ENCODE measurements around the gene MYO1B. TPM values are rescaled to one million over a fixed set of nuclear protein-coding genes. Genes with fewer than 3 reads are reported as not detected.
A peak's percentile ranks its signal among the peaks of the same experiment; 100 is the strongest.

The MYO1B gene
- polyA plus RNA-seq, 3 donors: 0.01 TPM; not detected in 2

DNA sequence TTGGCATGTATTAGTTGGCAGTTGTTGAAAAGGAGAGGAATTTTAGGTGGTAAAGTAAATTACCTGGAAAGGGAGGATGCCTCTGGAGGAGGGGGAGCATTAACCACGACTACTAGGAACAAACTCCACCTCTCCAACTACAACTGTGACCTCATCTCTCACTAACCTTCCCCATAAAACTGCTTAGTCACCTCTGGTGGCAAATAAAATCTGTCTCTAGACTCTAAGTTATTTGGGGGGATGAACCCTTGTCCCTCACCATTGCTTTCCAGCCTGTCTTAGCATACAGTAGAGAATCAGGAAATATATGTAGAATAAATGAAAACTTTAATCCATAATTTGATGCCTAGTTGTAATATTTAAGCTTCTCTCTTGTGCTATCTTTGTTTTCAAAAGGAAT is 27.6 kb upstream of the MYO1B start:
- no peak overlapping the region for H3K4me3 ChIP-seq (replicated peaks in 1 of 3; ENCODE audit: low read depth in 2 of 3, low read length in 3 of 3)
- peaks cover 0 to 2% (median 0%) of the 10 kb centered on the region in 7 donors for H3K9me3 Mint-ChIP-seq
- no peak overlapping the region for H2AFZ ChIP-seq (ENCODE audit: insufficient read depth, low read depth, low read length, poor library complexity, severe bottlenecking)
- H3K4me1 Mint-ChIP-seq: no peaks in the 10 kb centered on the region
- H3K36me3 Mint-ChIP-seq: no peaks in the 10 kb centered on the region
- no peak overlapping the region for H3K27ac ChIP-seq (ENCODE audit: low read depth in 1 of 2, low read length in 2 of 2)
- H3K4me3 Mint-ChIP-seq: no peak overlapping the region
- TF ChIP-seq, protein P1, sequence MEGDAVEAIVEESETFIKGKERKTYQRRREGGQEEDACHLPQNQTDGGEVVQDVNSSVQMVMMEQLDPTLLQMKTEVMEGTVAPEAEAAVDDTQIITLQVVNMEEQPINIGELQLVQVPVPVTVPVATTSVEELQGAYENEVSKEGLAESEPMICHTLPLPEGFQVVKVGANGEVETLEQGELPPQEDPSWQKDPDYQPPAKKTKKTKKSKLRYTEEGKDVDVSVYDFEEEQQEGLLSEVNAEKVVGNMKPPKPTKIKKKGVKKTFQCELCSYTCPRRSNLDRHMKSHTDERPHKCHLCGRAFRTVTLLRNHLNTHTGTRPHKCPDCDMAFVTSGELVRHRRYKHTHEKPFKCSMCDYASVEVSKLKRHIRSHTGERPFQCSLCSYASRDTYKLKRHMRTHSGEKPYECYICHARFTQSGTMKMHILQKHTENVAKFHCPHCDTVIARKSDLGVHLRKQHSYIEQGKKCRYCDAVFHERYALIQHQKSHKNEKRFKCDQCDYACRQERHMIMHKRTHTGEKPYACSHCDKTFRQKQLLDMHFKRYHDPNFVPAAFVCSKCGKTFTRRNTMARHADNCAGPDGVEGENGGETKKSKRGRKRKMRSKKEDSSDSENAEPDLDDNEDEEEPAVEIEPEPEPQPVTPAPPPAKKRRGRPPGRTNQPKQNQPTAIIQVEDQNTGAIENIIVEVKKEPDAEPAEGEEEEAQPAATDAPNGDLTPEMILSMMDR (IDR thresholded peaks at IDR 0.05): no peak
- no peaks in the 10 kb centered on the region for H3K9me3 ChIP-seq (replicated peaks in 1 of 2; ENCODE audit: control insufficient read depth in 1 of 2, insufficient read depth in 1 of 2, low read length in 2 of 2)
- H3K27me3 Mint-ChIP-seq (ENCODE audit: low read depth in 3 of 3): peaks cover 0 to 1% (median 0%) of the 10 kb centered on the region in 3 donors
- H3K27ac Mint-ChIP-seq: no peak overlapping the region
- H3K9ac ChIP-seq (ENCODE audit: insufficient read depth, low read length, poor library complexity, severe bottlenecking): no peak overlapping the region
- no peak overlapping the region for H3K4me2 ChIP-seq (replicated peaks; ENCODE audit: extremely low read depth, low read length, poor library complexity, severe bottlenecking)
- H3K36me3 ChIP-seq (replicated peaks in 1 of 2; ENCODE audit: control insufficient read depth in 1 of 2, insufficient read depth in 2 of 2, low read length in 2 of 2): no peaks in the 10 kb centered on the region
- WGBS (ENCODE audit: insufficient coverage): no CpG with 5 or more reads among the region's 1 CpG
- intact Hi-C loops (cut with micrococcal nuclease): no loop called here
- DNase-seq: no peak
- H3K27me3 ChIP-seq (ENCODE audit: control insufficient read depth in 2 of 2, insufficient read depth in 2 of 2, low read length in 2 of 2): no peaks in the 10 kb centered on the region
- H3K79me2 ChIP-seq (ENCODE audit: insufficient read depth, low read length): no peaks in the 10 kb centered on the region
- no peaks in the 10 kb centered on the region for H4K20me1 ChIP-seq (ENCODE audit: insufficient read depth, low read length)
- no peaks in the 10 kb centered on the region for H3K4me1 ChIP-seq (ENCODE audit: control insufficient read depth in 1 of 2, insufficient read depth in 2 of 2, low read length in 2 of 2)

DNA sequence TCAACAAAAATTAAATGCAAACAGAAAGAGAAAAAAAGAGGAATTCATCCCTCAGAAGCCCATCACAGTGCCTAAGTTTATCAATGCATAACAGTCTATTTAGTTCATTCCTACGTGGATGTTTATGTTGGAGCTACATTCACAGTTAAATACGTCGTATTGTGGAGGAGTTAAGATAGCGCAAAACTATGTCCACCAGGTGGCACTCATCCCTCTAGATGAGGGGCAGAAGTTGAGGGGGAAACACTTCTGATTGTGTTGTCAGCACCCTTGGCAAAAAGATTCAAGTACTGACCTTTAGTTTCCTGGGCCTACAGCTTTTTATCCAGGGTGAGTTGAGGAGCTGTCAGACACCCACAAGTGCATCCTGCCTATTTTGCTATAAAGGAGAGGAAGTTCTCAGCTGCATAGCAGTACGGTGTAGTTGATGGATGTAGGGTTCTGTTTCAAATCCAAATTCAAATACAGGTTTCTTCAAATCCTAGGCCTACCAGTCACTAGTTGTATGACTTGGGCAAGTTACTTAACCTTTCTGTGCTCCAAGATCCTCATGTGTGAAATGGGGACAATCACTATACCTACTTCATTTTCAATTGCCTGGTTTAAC is 26.8 kb upstream of the MYO1B start:
- Histone ChIP-seq H3K79me2 (ENCODE audit: insufficient read depth, low read length) (no peaks in the 10 kb centered on the region), H3K4me3 (replicated peaks in 1 of 3; ENCODE audit: low read depth in 2 of 3, low read length in 3 of 3) (no peak overlapping the region), H3K27ac (ENCODE audit: low read depth in 1 of 2, low read length in 2 of 2) (no peak overlapping the region), H4K20me1 (ENCODE audit: insufficient read depth, low read length) (no peaks in the 10 kb centered on the region), H3K36me3 (replicated peaks in 1 of 2; ENCODE audit: control insufficient read depth in 1 of 2, insufficient read depth in 2 of 2, low read length in 2 of 2) (no peaks in the 10 kb centered on the region), H2AFZ (ENCODE audit: insufficient read depth, low read depth, low read length, poor library complexity, severe bottlenecking) (no peak overlapping the region), H3K4me2 (replicated peaks; ENCODE audit: extremely low read depth, low read length, poor library complexity, severe bottlenecking) (no peak overlapping the region), H3K9me3 (replicated peaks in 1 of 2; ENCODE audit: control insufficient read depth in 1 of 2, insufficient read depth in 1 of 2, low read length in 2 of 2) (no peaks in the 10 kb centered on the region), H3K27me3 (ENCODE audit: control insufficient read depth in 2 of 2, insufficient read depth in 2 of 2, low read length in 2 of 2) (no peaks in the 10 kb centered on the region), H3K9ac (ENCODE audit: insufficient read depth, low read length, poor library complexity, severe bottlenecking) (no peak overlapping the region), H3K4me1 (ENCODE audit: control insufficient read depth in 1 of 2, insufficient read depth in 2 of 2, low read length in 2 of 2) (no peaks in the 10 kb centered on the region)
- DNase-seq: peak in 2 of 3 donors; percentile 25 to 28
- Mint-ChIP-seq H3K27ac (no peak overlapping the region), H3K4me3 (no peak overlapping the region), H3K27me3 (ENCODE audit: low read depth in 3 of 3) (peaks cover 0 to 1% (median 0%) of the 10 kb centered on the region in 3 donors), H3K4me1 (no peaks in the 10 kb centered on the region), H3K36me3 (no peaks in the 10 kb centered on the region), H3K9me3 (peaks cover 0 to 2% (median 0%) of the 10 kb centered on the region in 7 donors)
- TF ChIP-seq, protein P1 (IDR thresholded peaks at IDR 0.05): peak; percentile 66
- WGBS (ENCODE audit: insufficient coverage): 20% methylated on average over 3 of the region's 5 CpGs
- intact Hi-C loops (cut with micrococcal nuclease): no loop called here

Data from CD14-positive monocyte (primary cell).